ENCODE data around the gene ALKBH6.
A peak's percentile ranks its signal among the peaks of the same experiment; 100 is the strongest.

Gene ALKBH6

GRCh38 chr19:35975608-35976214 is 38.3 kb downstream of the ALKBH6 start:
- Histone ChIP-seq H3K4me3 (no peak overlapping the region), H3K27ac (no peak overlapping the region)

GRCh38 chr19:35973487-35973886 is 40.5 kb downstream of the ALKBH6 start:
- Histone ChIP-seq H3K4me3 (no peak overlapping the region), H3K27ac (no peak overlapping the region)

- Histone ChIP-seq H3K27ac (no peak overlapping the region), H3K4me3 (no peak overlapping the region)
Observed at GRCh38 chr19:35966771-35967170, 47.2 kb downstream of the ALKBH6 start.

- Histone ChIP-seq H3K27ac (no peak overlapping the region), H3K4me3 (no peak overlapping the region)
Observed at GRCh38 chr19:35963514-35963913, 50.5 kb downstream of the ALKBH6 start.

GRCh38 chr19:35960432-35960972 is 53.5 kb downstream of the ALKBH6 start:
- no peak overlapping the region for H3K4me3 ChIP-seq
- no peak overlapping the region for H3K27ac ChIP-seq

- peak overlapping the region in 1 of 7 experiments; percentile 24 for H3K4me3 ChIP-seq
Observed at GRCh38 chr19:35959968-35960320, 54.1 kb downstream of the ALKBH6 start.

More at GRCh38 chr19:35959968-35960320, 54.1 kb downstream of the ALKBH6 start:
- H3K27ac ChIP-seq, result peak overlapping the region in 1 of 21 experiments; percentile 63

Measured in skin epidermis (tissue), 12 donors.